Measurements from ENCODE around the gene TARP.

Gene TARP

DNA sequence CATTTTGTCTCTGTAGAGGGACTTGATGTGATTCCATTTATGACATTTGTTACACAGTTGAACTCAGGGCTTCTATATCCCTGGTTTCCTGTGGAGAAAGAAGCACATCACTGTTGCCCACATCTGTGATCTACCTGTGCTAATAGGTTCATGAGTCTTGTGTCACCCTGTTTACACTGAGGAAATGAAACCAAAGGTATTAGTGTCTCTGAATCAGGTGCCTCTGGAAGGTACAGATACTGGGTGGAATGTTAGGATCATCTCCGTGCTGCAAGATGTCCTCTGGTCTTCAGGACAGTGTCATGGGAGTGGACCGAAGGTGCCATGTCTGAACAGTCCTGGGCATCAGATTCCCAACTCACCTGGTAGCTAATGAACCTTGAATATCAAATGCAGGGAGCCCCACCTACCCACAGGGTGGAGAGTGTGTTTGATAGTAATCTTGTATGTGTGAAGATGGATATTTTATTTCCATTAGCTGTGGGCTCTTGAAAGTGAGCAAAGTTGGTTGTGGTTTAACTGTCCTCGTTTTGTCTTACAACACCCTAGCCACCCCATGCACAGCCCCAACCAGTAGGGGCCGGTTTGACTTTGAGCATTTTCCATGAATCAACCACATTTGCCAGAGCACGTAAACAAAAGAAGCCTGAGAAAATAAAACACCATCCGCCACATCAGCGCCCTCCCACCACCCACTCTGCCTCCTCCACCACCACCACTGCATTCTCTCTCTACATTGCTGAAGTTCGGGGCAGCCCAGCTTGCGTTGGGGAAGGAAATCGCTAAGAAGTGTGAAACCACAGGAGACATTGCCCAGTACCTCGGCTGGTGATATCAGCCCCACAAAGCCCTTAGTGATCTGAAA lies 40.7 kb downstream of the TARP start:
- no peak overlapping the region for H2AFZ ChIP-seq (ENCODE audit: low read depth, low read length, poor library complexity, severe bottlenecking)
- TF ChIP-seq EZH2phosphoT487 (IDR thresholded peaks at IDR 0.05; ENCODE audit: borderline replicate concordance): no peak
- TF ChIP-seq CBX3 (IDR thresholded peaks at IDR 0.05; ENCODE audit: low read depth): no peak
- TF ChIP-seq, protein P1, sequence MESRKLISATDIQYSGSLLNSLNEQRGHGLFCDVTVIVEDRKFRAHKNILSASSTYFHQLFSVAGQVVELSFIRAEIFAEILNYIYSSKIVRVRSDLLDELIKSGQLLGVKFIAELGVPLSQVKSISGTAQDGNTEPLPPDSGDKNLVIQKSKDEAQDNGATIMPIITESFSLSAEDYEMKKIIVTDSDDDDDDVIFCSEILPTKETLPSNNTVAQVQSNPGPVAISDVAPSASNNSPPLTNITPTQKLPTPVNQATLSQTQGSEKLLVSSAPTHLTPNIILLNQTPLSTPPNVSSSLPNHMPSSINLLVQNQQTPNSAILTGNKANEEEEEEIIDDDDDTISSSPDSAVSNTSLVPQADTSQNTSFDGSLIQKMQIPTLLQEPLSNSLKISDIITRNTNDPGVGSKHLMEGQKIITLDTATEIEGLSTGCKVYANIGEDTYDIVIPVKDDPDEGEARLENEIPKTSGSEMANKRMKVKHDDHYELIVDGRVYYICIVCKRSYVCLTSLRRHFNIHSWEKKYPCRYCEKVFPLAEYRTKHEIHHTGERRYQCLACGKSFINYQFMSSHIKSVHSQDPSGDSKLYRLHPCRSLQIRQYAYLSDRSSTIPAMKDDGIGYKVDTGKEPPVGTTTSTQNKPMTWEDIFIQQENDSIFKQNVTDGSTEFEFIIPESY (IDR thresholded peaks at IDR 0.05; ENCODE audit: extremely low read depth, insufficient replicate concordance, low read length): no peak
- TF ChIP-seq JUND (IDR thresholded peaks at IDR 0.05): no peak
- no peak for TF ChIP-seq EZH2 (IDR thresholded peaks at IDR 0.05)
- TF ChIP-seq CEBPB (IDR thresholded peaks at IDR 0.05; ENCODE audit: low read depth): no peak
- TF ChIP-seq, protein P2, sequence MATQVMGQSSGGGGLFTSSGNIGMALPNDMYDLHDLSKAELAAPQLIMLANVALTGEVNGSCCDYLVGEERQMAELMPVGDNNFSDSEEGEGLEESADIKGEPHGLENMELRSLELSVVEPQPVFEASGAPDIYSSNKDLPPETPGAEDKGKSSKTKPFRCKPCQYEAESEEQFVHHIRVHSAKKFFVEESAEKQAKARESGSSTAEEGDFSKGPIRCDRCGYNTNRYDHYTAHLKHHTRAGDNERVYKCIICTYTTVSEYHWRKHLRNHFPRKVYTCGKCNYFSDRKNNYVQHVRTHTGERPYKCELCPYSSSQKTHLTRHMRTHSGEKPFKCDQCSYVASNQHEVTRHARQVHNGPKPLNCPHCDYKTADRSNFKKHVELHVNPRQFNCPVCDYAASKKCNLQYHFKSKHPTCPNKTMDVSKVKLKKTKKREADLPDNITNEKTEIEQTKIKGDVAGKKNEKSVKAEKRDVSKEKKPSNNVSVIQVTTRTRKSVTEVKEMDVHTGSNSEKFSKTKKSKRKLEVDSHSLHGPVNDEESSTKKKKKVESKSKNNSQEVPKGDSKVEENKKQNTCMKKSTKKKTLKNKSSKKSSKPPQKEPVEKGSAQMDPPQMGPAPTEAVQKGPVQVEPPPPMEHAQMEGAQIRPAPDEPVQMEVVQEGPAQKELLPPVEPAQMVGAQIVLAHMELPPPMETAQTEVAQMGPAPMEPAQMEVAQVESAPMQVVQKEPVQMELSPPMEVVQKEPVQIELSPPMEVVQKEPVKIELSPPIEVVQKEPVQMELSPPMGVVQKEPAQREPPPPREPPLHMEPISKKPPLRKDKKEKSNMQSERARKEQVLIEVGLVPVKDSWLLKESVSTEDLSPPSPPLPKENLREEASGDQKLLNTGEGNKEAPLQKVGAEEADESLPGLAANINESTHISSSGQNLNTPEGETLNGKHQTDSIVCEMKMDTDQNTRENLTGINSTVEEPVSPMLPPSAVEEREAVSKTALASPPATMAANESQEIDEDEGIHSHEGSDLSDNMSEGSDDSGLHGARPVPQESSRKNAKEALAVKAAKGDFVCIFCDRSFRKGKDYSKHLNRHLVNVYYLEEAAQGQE (IDR thresholded peaks at IDR 0.05; ENCODE audit: low read depth): no peak
- TF ChIP-seq FOSL1 (IDR thresholded peaks at IDR 0.05; ENCODE audit: low read depth): no peak
- TF ChIP-seq SIN3A (IDR thresholded peaks at IDR 0.05; ENCODE audit: low read depth): no peak
- TF ChIP-seq, protein P3, sequence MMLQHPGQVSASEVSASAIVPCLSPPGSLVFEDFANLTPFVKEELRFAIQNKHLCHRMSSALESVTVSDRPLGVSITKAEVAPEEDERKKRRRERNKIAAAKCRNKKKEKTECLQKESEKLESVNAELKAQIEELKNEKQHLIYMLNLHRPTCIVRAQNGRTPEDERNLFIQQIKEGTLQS (IDR thresholded peaks at IDR 0.05): no peak
- no peak for TF ChIP-seq EGR1 (IDR thresholded peaks at IDR 0.05; ENCODE audit: low read depth)
- TF ChIP-seq POLR2A (IDR thresholded peaks at IDR 0.05; ENCODE audit: borderline replicate concordance, extremely low read depth, insufficient read depth, insufficient read length): no peak
- TF ChIP-seq, protein P4, sequence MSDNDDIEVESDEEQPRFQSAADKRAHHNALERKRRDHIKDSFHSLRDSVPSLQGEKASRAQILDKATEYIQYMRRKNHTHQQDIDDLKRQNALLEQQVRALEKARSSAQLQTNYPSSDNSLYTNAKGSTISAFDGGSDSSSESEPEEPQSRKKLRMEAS (IDR thresholded peaks at IDR 0.05): no peak
- no peak for TF ChIP-seq TCF7L2 (IDR thresholded peaks at IDR 0.05; ENCODE audit: borderline replicate concordance, extremely low read depth, insufficient read depth, insufficient read length)
- TF ChIP-seq YY1 (IDR thresholded peaks at IDR 0.05; ENCODE audit: extremely low read depth, insufficient replicate concordance, low read depth, low read length): no peak
- no TSS peak for BruUV-seq (replicated peaks)
- no peak overlapping the region for H3K27ac ChIP-seq (ENCODE audit: low read depth, low read length)
- no peaks in the 10 kb centered on the region for H4K20me1 ChIP-seq (ENCODE audit: insufficient read depth)
- ChIA-PET CTCF (no interaction called here), POLR2A (no interaction called here), RAD21 (ENCODE audit: low non-redundant PET in 1 of 2, low total read pairs in 2 of 2, uncharacterized antibody in 2 of 2, unreplicated experiment in 2 of 2) (no interaction called here)
- DNase-seq (ENCODE audit: low read depth, low spot score): no peak
- no peaks in the 10 kb centered on the region for H3K4me1 ChIP-seq (ENCODE audit: control insufficient read depth in 1 of 2, insufficient read depth in 2 of 2, low read length in 2 of 2)
- H3K9me3 ChIP-seq (ENCODE audit: control insufficient read depth in 1 of 2, insufficient read depth in 1 of 2, low read depth in 1 of 2, low read length in 2 of 2): no peaks in the 10 kb centered on the region
- H3K27me3 ChIP-seq (ENCODE audit: insufficient read depth, low read length): no peaks in the 10 kb centered on the region
- no peaks in the 10 kb centered on the region for H3K79me2 ChIP-seq (ENCODE audit: insufficient read depth, low read length)
- H3K9me2 ChIP-seq (ENCODE audit: insufficient read depth): no peaks in the 10 kb centered on the region
- H3K4me3 ChIP-seq (replicated peaks in 1 of 2; ENCODE audit: low read depth in 1 of 2, low read length in 2 of 2): no peak overlapping the region
- intact Hi-C loops (cut with micrococcal nuclease): no loop called here
- H3K36me3 ChIP-seq (ENCODE audit: control insufficient read depth in 1 of 2, insufficient read depth in 2 of 2, low read length in 2 of 2): peaks cover 4 to 5% of the 10 kb centered on the region in 2 experiments; a peak in 2 of 4 replicates
- no peak for ATAC-seq
- no peak overlapping the region for H3K9ac ChIP-seq (ENCODE audit: low read length)
- no peak overlapping the region for H3K4me2 ChIP-seq (ENCODE audit: low read length)
